Peyer's patch (tissue), 4 donors: Measurements from ENCODE around the gene MLLT1. TPM values are rescaled to one million over a fixed set of nuclear protein-coding genes. Genes with fewer than 3 reads are reported as not detected.

Experiments used
- DNase-seq, 3 donors: peaks; one replicate each; pipeline ENCODE4 v3.0.0-alpha.2; 2017 to 2019
- H3K27ac ChIP-seq, 4 donors: fragments of 200-600 bp; sonication (generic); one replicate each; pipeline ENCODE4 v1.5.1; 2016 to 2019
- H3K27me3 ChIP-seq, 2 donors: fragments of 200-600 bp; sonication (generic); one replicate each; pipeline ENCODE4 v1.5.1; 2019
- H3K36me3 ChIP-seq, 3 donors: fragments of 200-600 bp; sonication (generic); one replicate each; pipeline ENCODE4 v1.5.1; 2016 to 2019
- H3K4me1 ChIP-seq, 4 donors: fragments of 200-600 bp; sonication (generic); one replicate each; pipeline ENCODE4 v1.5.1; 2016 to 2019
- H3K4me3 ChIP-seq, 4 donors: fragments of 200-600 bp; sonication (generic); 1 replicate in 3 of 4; 2 replicates in 1 of 4; pipeline ENCODE4 v1.5.1; 2016 to 2019; ENCODE audit warnings: mild to moderate bottlenecking in 1 of 4
- H3K9me3 ChIP-seq, 4 donors: fragments of 200-600 bp; sonication (generic); one replicate each; pipeline ENCODE4 v1.5.1; 2016 to 2019; ENCODE audit warnings: mild to moderate bottlenecking in 1 of 4
- CTCF ChIP-seq, 6 experiments: fragments of 450-650 bp in 4 of 6; fragments of 200-600 bp in 2 of 6; sonication (generic) in 1 of 6; IDR thresholded peaks; one replicate each; pipeline ENCODE4 v1.5.1; 2017 to 2019; ENCODE audit warnings: antibody characterized with exemption in 6 of 6, mild to moderate bottlenecking in 3 of 6, moderate library complexity in 1 of 6
- POLR2A ChIP-seq, 2 donors: fragments of 450-650 bp; IDR thresholded peaks; one replicate each; pipeline ENCODE4 v1.5.1; 2017; ENCODE audit warnings: antibody characterized with exemption in 2 of 2, mild to moderate bottlenecking in 2 of 2, moderate library complexity in 2 of 2
- total RNA-seq, 4 donors: library from RNA; depleted of rRNA; stranded (reverse); fragments of >200 nt; gene quantifications; one replicate each; pipeline ENCODE4 v1.1.0, GENCODE V29; 2016

MLLT1 gene
- total RNA-seq, 4 donors from 2014 or later = 9.5 to 24.8 (median 19.3) TPM

DNA sequence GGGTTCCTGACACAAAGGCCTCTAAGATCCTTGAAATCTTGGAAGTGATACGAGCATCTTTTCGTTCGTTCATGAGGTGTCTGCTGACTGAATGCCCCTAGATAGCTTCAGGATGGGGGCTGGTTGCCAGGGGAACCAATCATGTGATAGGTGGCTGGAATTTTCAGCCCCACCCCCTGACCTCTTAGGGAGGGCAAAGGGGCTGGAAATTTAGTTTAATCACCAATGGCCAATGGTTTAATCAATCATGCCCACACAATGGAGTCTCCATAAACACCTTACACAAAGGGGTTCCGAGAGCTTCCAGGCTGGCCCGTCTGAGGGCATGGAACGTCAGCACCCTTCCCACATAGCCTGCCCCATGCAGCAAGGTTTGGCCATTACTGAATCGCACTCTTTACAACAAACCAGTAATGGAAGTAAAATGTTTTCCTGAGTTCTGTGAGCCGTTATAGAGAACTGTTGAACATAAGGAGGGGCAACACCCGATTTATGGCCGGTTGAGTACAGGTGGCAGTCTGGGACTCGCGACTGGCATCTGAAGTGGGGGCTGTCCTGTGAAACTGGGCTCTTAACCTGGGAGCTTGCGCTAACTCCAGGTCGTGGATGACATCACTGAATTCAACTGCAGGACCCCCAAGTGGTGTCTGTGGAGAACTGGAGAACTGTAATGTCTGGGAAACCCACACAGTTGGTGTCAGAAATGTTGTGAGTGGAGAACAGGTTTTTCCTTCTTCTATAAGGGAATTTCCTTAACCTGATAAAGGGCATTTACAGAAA, 25.6 kb downstream of the MLLT1 start:
- TF ChIP-seq POLR2A (IDR thresholded peaks at IDR 0.05) (no peak), CTCF (IDR thresholded peaks at IDR 0.05) (no peak)
- peaks cover 0 to 4% (median 0%) of the 10 kb centered on the region in 3 donors for H3K36me3 ChIP-seq
- no peak overlapping the region for H3K27ac ChIP-seq
- no peaks in the 10 kb centered on the region for H3K27me3 ChIP-seq
- H3K4me3 ChIP-seq = no peak overlapping the region
- H3K9me3 ChIP-seq = no peaks in the 10 kb centered on the region
- peaks cover 0 to 12% (median 0%) of the 10 kb centered on the region in 4 donors for H3K4me1 ChIP-seq
- no peak for DNase-seq

DNA sequence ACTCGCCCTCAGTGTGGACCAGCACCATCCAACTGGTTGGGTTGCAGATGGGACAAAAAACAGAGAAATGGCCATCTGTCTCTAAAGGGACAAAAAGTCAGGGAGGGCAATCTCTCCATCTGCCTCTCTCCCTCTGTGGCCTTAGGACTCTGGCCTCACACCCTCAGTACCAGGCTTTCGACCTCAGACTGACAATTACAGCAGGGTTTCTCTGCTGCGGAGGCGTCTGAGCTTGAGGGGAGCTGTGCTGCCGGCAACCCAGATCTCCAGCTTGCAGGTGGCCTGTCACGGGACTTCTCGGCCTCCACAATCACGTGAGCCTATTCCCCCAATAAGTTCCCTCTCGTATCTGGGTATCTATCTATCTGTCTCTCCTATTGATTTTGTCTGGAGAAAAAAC, 27.7 kb downstream of the MLLT1 start:
- Histone ChIP-seq H3K27me3 (no peaks in the 10 kb centered on the region), H3K4me3 (no peak overlapping the region), H3K4me1 (peaks cover 0 to 17% (median 0%) of the 10 kb centered on the region in 4 donors), H3K36me3 (no peaks in the 10 kb centered on the region), H3K9me3 (no peaks in the 10 kb centered on the region), H3K27ac (no peak overlapping the region)
- TF ChIP-seq CTCF (IDR thresholded peaks at IDR 0.05) (no peak), POLR2A (IDR thresholded peaks at IDR 0.05) (no peak)
- DNase-seq = no peak

- DNase-seq = no peak
- Histone ChIP-seq H3K27ac (no peak overlapping the region), H3K4me1 (peaks cover 0 to 17% (median 0%) of the 10 kb centered on the region in 4 donors), H3K4me3 (no peak overlapping the region), H3K36me3 (no peaks in the 10 kb centered on the region), H3K27me3 (no peaks in the 10 kb centered on the region), H3K9me3 (no peaks in the 10 kb centered on the region)
- TF ChIP-seq POLR2A (IDR thresholded peaks at IDR 0.05) (no peak), CTCF (IDR thresholded peaks at IDR 0.05) (no peak)
Measured at GRCh38 chr19:6250909-6251308, 28.9 kb downstream of the MLLT1 start.

- Histone ChIP-seq H3K4me3 (no peak overlapping the region), H3K27ac (no peak overlapping the region), H3K4me1 (peaks cover 0 to 17% (median 0%) of the 10 kb centered on the region in 4 donors), H3K36me3 (no peaks in the 10 kb centered on the region), H3K27me3 (no peaks in the 10 kb centered on the region), H3K9me3 (no peaks in the 10 kb centered on the region)
- no peak for TF ChIP-seq CTCF (IDR thresholded peaks at IDR 0.05)
- no peak for TF ChIP-seq POLR2A (IDR thresholded peaks at IDR 0.05)
- no peak for DNase-seq
Measured at GRCh38 chr19:6250024-6250615, 29.7 kb downstream of the MLLT1 start.

DNA sequence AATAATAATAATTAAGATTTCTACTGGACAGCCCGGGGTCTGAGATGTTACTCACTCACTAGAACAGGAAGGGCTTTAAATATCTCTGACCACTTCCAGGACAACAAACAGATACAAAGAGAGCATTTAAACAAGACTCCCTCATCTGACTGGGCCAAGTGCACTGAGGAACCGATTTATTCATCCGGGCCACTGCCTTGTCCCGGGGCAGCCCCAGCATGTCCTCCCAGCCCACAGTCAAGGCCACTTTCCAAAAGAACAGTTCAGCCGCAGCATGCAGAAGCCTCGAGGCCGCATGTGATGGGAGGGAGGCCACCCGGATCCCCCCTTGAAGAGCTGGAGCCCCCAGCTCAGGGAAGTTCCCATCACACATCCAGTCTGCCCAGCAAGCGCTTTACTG, 30.5 kb downstream of the MLLT1 start:
- no peak for TF ChIP-seq CTCF (IDR thresholded peaks at IDR 0.05)
- no peak for TF ChIP-seq POLR2A (IDR thresholded peaks at IDR 0.05)
- Histone ChIP-seq H3K27ac (peak overlapping the region in 1 of 4 donors; percentile 11), H3K36me3 (no peaks in the 10 kb centered on the region), H3K4me3 (no peak overlapping the region), H3K9me3 (no peaks in the 10 kb centered on the region), H3K4me1 (peaks cover 0 to 17% (median under 1%) of the 10 kb centered on the region in 4 donors), H3K27me3 (no peaks in the 10 kb centered on the region)
- DNase-seq = no peak
